Spleen (tissue), 7 donors: ENCODE data around the gene TSSK2.

ENCODE experiments used
- POLR2AphosphoS5 ChIP-seq, 3 donors: sonication (generic); formaldehyde crosslinking; IDR thresholded peaks; one replicate each; pipeline ENCODE4 v1.5.1; 2017; ENCODE audit warnings: antibody characterized with exemption in 3 of 3
- TF ChIP-seq, protein P1 (sequence below), 11 experiments: fragments of 200-600 bp in 7 of 11; fragments of 450-650 bp in 4 of 11; sonication (generic) in 4 of 11; IDR thresholded peaks in 8 of 11; conservative IDR thresholded peaks in 3 of 11; 1 replicate in 7 of 11; 2 replicates in 4 of 11; pipeline versions ENCODE4 v1.4.0 to v1.8.0; 2016 to 2021; ENCODE audit warnings: antibody characterized with exemption in 11 of 11, inconsistent platforms in 4 of 11, mild to moderate bottlenecking in 1 of 11
- donor health status: DM: no; HTN: no; CAD: no; lungs with moderate emphysema.
- donor health status: DM: no; HTN: no; CAD: no.
- donor health status: DM: no; HTN: no; CAD: no.

GRCh38 chr22:19146215-19146968 is 15.3 kb downstream of the TSSK2 start:
- TF ChIP-seq, protein P1, sequence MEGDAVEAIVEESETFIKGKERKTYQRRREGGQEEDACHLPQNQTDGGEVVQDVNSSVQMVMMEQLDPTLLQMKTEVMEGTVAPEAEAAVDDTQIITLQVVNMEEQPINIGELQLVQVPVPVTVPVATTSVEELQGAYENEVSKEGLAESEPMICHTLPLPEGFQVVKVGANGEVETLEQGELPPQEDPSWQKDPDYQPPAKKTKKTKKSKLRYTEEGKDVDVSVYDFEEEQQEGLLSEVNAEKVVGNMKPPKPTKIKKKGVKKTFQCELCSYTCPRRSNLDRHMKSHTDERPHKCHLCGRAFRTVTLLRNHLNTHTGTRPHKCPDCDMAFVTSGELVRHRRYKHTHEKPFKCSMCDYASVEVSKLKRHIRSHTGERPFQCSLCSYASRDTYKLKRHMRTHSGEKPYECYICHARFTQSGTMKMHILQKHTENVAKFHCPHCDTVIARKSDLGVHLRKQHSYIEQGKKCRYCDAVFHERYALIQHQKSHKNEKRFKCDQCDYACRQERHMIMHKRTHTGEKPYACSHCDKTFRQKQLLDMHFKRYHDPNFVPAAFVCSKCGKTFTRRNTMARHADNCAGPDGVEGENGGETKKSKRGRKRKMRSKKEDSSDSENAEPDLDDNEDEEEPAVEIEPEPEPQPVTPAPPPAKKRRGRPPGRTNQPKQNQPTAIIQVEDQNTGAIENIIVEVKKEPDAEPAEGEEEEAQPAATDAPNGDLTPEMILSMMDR (IDR thresholded peaks at IDR 0.05 in 8 of 11, conservative IDR thresholded peaks at IDR 0.05 in 3 of 11) = no peak
- TF ChIP-seq POLR2AphosphoS5 (IDR thresholded peaks at IDR 0.05) = no peak
